OCI-LY7 (cell line): ENCODE measurements around the gene MGRN1. TPM values are rescaled to one million over a fixed set of nuclear protein-coding genes. Genes with fewer than 3 reads are reported as not detected.

Experiments used
- BruUV-seq: library from RNA; stranded (reverse); fragments of 400-500 nt; replicated peaks from 2 replicates; lab custom pipeline; 2021; lab: Mats Ljungman, UMichigan
- CTCF ChIA-PET: fragments of 300-600 bp; sonication (Branson Sonifier 250); formaldehyde crosslinking; loops from one replicate; lab custom pipeline; 2022; ENCODE audit warnings: antibody characterized with exemption; ENCODE audit not compliant: unreplicated experiment; lab: Charles Lee
- POLR2A ChIA-PET: fragments of 300-600 bp; sonication (Branson Sonifier 250); formaldehyde crosslinking; loops from one replicate; lab custom pipeline; 2022; ENCODE audit warnings: antibody characterized with exemption; lab: Charles Lee
- DNase-seq: peaks from one replicate; pipeline ENCODE4 v3.0.0-alpha.2; 2015; ENCODE audit warnings: low spot score
- H2AFZ ChIP-seq: fragments of 200-600 bp; sonication (generic), shearing (Covaris generic); 2 replicates; pipeline ENCODE4 v1.6.1; 2014; ENCODE audit warnings: mild to moderate bottlenecking, antibody characterized with exemption, low read length, moderate library complexity
- H3K27ac ChIP-seq: fragments of 200-600 bp; sonication (generic); 2 replicates; pipeline ENCODE4 v1.5.1; 2014; ENCODE audit warnings: mixed run types, low read depth, mild to moderate bottlenecking, moderate library complexity, low read length, inconsistent platforms; ENCODE audit not compliant: poor library complexity, severe bottlenecking
- H3K36me3 ChIP-seq: fragments of 200-600 bp; sonication (generic); 2 replicates; pipeline ENCODE4 v1.6.1; 2014; ENCODE audit warnings: mild to moderate bottlenecking, antibody characterized with exemption, low read length, moderate library complexity, mixed read lengths; ENCODE audit not compliant: insufficient read depth
- H3K4me1 ChIP-seq: fragments of 200-600 bp; sonication (generic); 2 replicates; pipeline ENCODE4 v1.5.1; 2014; ENCODE audit warnings: mild to moderate bottlenecking, low read length; ENCODE audit not compliant: insufficient read depth, poor library complexity, severe bottlenecking
- H3K4me2 ChIP-seq: fragments of 200-600 bp; sonication (generic); 2 replicates; pipeline ENCODE4 v1.6.1; 2014; ENCODE audit warnings: mild to moderate bottlenecking, low read length
- H3K4me3 ChIP-seq: fragments of 200-600 bp; sonication (generic); 2 replicates; pipeline ENCODE4 v1.5.1; 2014; ENCODE audit warnings: mild to moderate bottlenecking, low read depth, low read length; ENCODE audit not compliant: poor library complexity, severe bottlenecking
- H3K79me2 ChIP-seq: fragments of 200-600 bp; sonication (generic); 2 replicates; pipeline ENCODE4 v1.6.1; 2016; ENCODE audit warnings: low read depth, mild to moderate bottlenecking, low read length, moderate library complexity, mixed read lengths; ENCODE audit not compliant: insufficient read depth
- H3K9me2 ChIP-seq: fragments of 200-600 bp; sonication (generic); 2 replicates; pipeline ENCODE4 v1.6.1; 2016; ENCODE audit warnings: mild to moderate bottlenecking, low read length, mixed read lengths; ENCODE audit not compliant: insufficient read depth
- H3K9me3 ChIP-seq: fragments of 200-600 bp; sonication (generic); 2 replicates; pipeline ENCODE4 v1.6.1; 2014; ENCODE audit warnings: mild to moderate bottlenecking, mixed run types, low read length, mixed read lengths
- H4K20me1 ChIP-seq: fragments of 200-600 bp; sonication (generic); 2 replicates; pipeline ENCODE4 v1.6.1; 2014; ENCODE audit warnings: mild to moderate bottlenecking, antibody characterized with exemption, low read length, moderate library complexity, mixed read lengths; ENCODE audit not compliant: insufficient read depth
- CTCF ChIP-seq: fragments of 200-600 bp; sonication (generic); conservative IDR thresholded peaks from 2 replicates; pipeline ENCODE4 v1.5.1; 2014; ENCODE audit warnings: mild to moderate bottlenecking, antibody characterized with exemption, low read length, moderate library complexity, mixed read lengths
- EZH2phosphoT487 ChIP-seq: fragments of 200-600 bp; sonication (generic); IDR thresholded peaks from 2 replicates; pipeline ENCODE4 v1.6.1; 2018; ENCODE audit warnings: low read depth, borderline replicate concordance, mild to moderate bottlenecking, mixed run types, antibody characterized with exemption, low read length, moderate library complexity, mixed read lengths
- intact Hi-C: fragments of 100-400 bp; cut with micrococcal nuclease; formaldehyde crosslinking; loops from one replicate; pipeline ENCODE4 v1.10.0; 2022; ENCODE audit not compliant: unreplicated experiment
- total RNA-seq, 2 experiments: library from RNA; depleted of rRNA in 1 of 2; stranded (reverse); fragments of >200 nt in 1 of 2; shearing (Covaris generic) in 1 of 2; gene quantifications; 2 replicates each; pipeline ENCODE4 v1.2.3, GENCODE V29; 2014 to 2022

Gene MGRN1
- total RNA-seq, 2 experiments from 2014 or later = 14.1 to 43.1 TPM

- intact Hi-C loops = no loop called here
- Histone ChIP-seq H3K36me3 (peaks cover 7% of the 10 kb centered on the region), H3K4me1 (peaks cover 21% of the 10 kb centered on the region), H4K20me1 (no peaks in the 10 kb centered on the region), H3K27ac (peak overlapping the region; percentile 15), H2AFZ (peak overlapping the region; percentile 72; the same call in 1 of the 2 replicates), H3K4me2 (peak overlapping the region; percentile 93), H3K9me3 (no peaks in the 10 kb centered on the region), H3K9me2 (no peaks in the 10 kb centered on the region), H3K79me2 (peaks cover 28% of the 10 kb centered on the region; the same call in 1 of the 2 replicates), H3K4me3 (peak overlapping the region; percentile 99)
- POLR2A ChIA-PET = interaction anchor here (1.5 kb wide), 1 partner anchor 18 kb away, joined by 4 read pairs; no protein-coding TSS in a partner anchor
- CTCF ChIA-PET = no interaction called here
- BruUV-seq = no TSS peak
- no peak for DNase-seq
- TF ChIP-seq EZH2phosphoT487 (no peak), CTCF (no peak)
These were observed 1.0 kb downstream of the MGRN1 start for GRCh38 chr16:4625560-4626159.

- H3K79me2 ChIP-seq = peaks cover 35% of the 10 kb centered on the region; the same call in 1 of the 2 replicates
- BruUV-seq = no TSS peak
- no peak for TF ChIP-seq CTCF
- TF ChIP-seq EZH2phosphoT487 = no peak
- H3K36me3 ChIP-seq = peaks cover 14% of the 10 kb centered on the region
- H3K4me2 ChIP-seq = peak overlapping the region; percentile 93
- peak; percentile 22 for DNase-seq
- no peaks in the 10 kb centered on the region for H3K9me2 ChIP-seq
- peaks cover 21% of the 10 kb centered on the region for H3K4me1 ChIP-seq
- CTCF ChIA-PET = interaction anchor here (0.5 kb wide), 1 partner anchor 10 kb away, joined by 6 read pairs; no protein-coding TSS in a partner anchor
- H3K9me3 ChIP-seq = no peaks in the 10 kb centered on the region
- intact Hi-C loops = no loop called here
- POLR2A ChIA-PET = interaction anchor here (0.6 to 1.5 kb wide), 2 partner anchors 17 to 207 kb away, joined by 3 to 4 read pairs; no protein-coding TSS in a partner anchor
- H4K20me1 ChIP-seq = no peaks in the 10 kb centered on the region
- H3K27ac ChIP-seq = no peak overlapping the region
- H2AFZ ChIP-seq = no peak overlapping the region
- H3K4me3 ChIP-seq = peak overlapping the region; percentile 99
These were observed 1.8 kb downstream of the MGRN1 start for GRCh38 chr16:4626396-4626795.

- TF ChIP-seq CTCF = no peak
- Histone ChIP-seq H2AFZ (no peak overlapping the region), H3K4me2 (no peak overlapping the region), H4K20me1 (no peaks in the 10 kb centered on the region), H3K27ac (no peak overlapping the region), H3K4me3 (no peak overlapping the region), H3K79me2 (peaks cover 43% of the 10 kb centered on the region; the same call in 1 of the 2 replicates), H3K4me1 (peaks cover 21% of the 10 kb centered on the region), H3K36me3 (peaks cover 18% of the 10 kb centered on the region), H3K9me3 (no peaks in the 10 kb centered on the region), H3K9me2 (no peaks in the 10 kb centered on the region)
- no TSS peak for BruUV-seq
- POLR2A ChIA-PET = no interaction called here
- DNase-seq = no peak
- intact Hi-C loops = no loop called here
- CTCF ChIA-PET = interaction anchor here (1.2 kb wide), 1 partner anchor 15 kb away, joined by 4 read pairs; no protein-coding TSS in a partner anchor
These were observed 3.7 kb downstream of the MGRN1 start for GRCh38 chr16:4628283-4628682.
